GM18519 (cell line): ENCODE results near the gene ELMO1.
A peak's percentile ranks its signal among the peaks of the same experiment; 100 is the strongest.

Experiments
- ATAC-seq: cut with Tn5 transposase; IDR thresholded peaks from one replicate; pipeline ENCODE4 v1.9.1; 2021; ENCODE audit warnings: mild to moderate bottlenecking, moderate library complexity; ENCODE audit not compliant: unreplicated experiment, low FRiP score

ELMO1 gene

DNA sequence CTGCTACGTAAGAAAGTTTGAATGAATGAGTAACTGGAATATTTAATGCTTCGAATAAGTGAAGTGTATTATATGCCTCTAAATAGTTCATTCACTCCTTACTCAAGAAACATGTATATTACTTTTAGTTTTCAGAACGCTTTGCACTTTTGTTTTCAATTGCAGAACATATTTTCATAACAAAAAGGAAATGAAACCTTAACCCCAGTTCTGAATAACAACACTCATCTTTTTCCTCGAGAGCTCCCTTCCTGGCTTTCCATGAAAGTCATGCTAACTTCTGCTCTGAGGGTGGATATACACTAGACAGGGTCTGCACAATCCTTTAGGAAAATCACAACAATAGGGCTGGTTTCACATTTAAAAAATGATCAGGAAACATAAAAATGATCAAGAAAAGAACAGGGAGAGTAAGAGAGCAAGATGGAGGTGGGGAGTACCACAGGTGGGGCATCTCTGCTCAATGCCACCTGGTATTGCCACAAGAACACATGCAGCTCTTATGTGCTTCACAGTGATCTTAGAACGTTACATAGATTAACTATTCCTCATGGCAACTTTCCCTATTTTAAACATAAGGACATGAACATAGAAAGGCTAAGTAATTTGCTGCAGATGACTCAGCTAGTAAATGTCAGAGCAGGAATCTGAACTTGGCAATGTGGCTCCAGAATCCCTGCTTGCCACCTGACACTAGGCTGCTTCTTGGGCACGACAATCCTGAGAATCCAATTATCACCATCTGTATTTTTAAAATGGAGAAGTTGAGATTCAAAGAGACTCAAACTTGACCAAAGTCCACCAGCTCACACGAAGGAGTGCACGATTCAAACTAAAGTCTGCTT is 504.9 kb downstream of the ELMO1 start:
- ATAC-seq: peak; percentile 51

DNA sequence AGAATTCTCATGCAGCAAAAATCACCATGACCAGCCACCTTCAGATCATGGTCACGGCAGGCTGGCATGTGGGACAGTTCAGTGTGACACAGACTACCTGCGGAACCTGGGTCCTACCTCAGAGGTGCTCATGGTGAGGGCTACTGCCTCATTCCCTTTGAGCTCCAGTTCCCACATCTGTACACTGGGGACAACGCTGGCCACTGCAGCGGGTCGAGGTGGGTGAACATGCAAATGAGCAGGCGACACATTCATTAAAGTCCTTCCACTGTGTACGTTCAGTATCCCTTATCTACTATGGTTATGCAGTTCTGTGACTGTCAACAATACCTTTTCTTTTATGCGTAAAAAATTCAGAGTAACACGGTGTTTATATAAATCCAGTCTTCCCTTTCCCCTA is 505.7 kb downstream of the ELMO1 start:
- ATAC-seq: no peak

DNA sequence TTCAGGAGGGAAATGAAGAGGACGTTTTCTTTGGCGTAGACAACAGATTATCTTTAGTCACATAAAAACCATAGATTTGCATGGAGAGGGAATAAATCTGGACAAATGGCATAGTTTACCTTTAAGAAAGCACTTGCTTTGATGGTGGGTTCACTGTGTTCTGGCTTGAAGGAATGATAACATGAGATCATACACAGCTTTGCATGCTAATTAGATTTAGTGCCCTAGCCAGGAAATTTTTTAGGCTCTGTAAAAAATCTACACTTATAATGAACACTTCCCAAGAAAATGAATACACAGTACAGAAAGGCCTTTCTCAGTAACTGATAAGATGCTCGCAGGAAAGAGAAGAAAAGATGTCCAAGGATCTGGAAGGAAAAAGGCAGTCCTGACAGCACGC is 506.1 kb downstream of the ELMO1 start:
- ATAC-seq: no peak

DNA sequence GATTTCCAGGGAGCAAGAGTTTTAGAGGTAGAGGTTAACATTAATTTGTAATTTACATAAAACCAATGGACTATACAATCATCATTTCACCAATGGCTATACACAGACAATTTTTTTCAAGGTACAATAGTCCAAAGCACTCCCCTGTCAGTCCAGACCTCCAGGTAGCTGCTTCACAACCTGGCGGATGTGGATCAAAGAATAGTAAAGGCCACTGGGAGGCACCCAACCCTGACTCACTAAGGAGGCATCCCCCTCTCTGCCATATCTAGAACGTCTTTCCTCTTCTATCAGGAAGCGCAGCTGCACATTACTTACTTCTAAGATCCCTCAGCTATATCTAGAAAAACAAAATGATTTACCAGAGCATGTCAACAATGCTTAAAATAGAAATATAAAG is 506.6 kb downstream of the ELMO1 start:
- no peak for ATAC-seq

DNA sequence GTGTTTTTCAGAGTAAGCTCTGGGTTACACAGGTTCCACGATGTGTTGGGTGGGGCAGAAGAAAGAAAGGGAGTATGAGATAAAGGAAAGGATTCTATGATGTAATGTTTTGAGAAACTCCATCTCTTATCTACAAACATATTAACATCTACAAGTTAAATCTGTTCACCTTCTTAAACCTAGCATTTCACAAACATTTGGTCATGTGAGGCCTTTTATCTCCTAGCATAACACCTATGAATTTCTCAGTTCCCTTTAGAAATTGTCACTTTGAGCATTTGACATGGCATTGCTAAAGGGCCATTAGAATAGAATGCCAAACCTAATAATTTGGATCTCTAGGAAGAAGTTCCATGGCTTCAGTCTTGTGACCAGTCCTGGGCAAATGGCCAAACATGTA is 507.3 kb downstream of the ELMO1 start:
- ATAC-seq: no peak

DNA sequence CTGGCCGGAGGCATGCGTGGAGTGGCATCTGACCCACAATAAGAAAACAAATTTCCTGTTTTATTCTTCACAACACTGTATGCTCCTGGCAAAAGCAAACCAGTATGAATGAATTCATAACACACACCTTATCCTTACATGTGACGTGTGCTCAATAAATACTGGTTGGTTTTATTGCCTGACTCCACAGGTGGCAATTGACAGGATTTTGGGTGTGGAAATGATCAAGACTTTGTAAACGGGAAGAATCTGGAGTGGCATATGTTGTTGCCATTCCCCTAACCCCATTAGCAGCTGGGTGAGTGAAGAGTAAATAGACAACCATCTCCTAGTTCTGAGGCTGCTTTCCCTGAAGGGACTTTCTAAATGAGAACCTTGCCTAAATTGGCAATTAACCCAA is 508.8 kb downstream of the ELMO1 start:
- ATAC-seq: no peak

DNA sequence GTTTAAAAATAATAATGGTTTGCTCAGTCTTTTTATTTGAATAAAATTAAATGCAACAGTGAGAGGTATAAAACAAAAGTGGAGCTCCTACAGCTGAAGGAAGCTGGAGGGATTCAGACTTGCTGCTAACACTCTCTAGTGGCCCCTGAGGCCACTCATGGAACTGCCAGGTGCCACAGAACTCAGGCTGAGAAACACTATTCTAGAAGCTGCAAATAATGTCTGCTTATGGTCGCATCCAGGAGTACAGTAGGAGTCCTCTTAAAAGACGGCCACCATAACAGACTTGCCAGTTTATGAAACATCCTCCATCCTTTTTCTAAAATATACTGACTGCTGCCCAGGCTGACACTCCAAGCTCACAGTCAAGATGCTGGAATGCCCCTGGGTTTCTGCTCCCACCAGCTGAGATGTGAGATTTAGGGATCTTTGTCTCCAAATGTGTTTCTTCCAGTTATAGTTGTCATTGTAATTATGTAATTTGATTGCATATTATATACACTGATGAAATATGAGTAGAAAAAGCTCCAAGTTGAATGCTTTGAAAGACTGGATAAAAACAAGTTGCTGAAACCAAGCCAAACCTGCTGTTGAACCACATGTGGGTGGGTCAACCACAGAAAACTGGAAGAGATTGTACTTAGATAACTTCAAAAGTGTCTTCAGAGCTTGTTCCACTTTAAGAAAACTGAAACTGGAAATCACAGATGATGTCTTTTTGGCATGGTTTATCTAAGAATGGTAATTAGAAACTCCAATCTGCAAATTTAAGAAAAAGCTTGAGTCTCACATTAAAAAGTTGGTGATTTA is 510.7 kb downstream of the ELMO1 start:
- no peak for ATAC-seq

DNA sequence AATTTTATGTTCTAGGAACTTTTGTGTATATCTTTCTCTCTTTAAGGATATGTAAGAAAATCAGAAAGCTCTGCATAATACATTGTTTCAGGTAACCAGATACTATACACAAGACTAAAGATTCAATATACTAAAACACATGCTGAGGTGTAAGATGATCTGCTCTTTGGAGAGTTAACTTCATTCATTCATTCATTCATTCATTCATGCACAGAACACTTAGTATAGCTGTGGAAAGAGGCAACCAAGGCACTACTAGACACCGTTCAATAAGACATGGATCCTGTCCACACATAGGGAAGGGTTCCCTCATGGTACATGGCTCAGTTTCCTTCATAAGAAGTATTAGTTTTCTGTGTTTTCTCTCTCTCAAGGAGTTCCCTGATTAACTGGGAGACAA is 516.8 kb downstream of the ELMO1 start:
- ATAC-seq: no peak

DNA sequence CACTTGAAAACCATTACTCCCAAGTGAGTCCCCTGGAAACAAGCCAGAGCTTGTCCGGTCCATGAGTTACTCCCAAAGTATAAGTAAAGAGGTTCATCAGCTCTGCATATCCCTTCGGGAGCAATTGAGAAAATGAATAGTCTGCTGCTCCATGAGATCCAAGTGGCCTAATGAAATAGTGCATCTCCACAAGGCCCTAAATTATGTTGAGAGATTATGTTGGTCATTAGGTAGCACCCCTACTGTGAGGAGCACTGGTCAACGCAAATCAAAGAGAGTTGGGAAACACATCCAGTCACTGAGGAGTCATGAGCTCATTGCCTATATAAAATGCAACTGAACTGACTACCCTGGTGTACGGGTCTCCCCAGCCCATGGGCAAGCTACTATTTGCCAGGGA is 518.9 kb downstream of the ELMO1 start:
- no peak for ATAC-seq

DNA sequence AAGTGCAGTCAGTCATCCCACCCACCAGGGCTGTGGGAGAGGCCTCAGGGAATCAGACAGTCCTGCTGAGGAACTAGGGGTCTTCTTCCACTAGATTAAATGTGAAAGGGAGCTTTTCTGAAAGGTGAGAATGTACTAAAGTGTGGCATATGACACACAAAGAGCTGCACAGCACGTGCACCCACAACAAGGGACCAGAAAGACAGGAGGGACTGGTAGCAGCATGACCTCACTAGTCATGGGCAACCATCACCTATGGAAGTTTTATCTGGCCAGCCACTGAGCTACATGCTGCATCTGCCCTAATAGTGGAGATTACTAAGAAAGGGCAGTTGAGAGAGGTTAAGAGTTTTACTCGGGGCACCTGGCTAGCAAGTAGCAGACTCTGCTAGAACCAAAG is 519.9 kb downstream of the ELMO1 start:
- no peak for ATAC-seq

DNA sequence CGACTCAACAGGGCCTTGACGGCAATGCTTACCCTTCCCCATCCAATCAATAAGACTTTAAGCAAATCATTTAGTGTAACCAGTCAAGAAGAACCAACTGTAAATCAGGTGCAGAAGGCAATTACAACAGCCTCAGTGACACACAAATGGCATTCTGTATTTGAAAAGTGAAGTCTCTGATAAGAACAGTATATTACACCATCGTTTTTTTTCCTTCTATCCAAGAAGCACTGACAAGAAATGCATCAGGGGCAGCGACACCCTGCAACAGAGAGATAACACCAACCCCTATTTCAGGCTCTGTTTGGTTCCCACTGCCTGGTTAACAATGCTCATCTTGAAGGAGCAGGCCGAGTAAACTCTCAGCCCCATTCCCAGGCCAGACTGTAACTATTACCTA is 520.4 kb downstream of the ELMO1 start:
- no peak for ATAC-seq

DNA sequence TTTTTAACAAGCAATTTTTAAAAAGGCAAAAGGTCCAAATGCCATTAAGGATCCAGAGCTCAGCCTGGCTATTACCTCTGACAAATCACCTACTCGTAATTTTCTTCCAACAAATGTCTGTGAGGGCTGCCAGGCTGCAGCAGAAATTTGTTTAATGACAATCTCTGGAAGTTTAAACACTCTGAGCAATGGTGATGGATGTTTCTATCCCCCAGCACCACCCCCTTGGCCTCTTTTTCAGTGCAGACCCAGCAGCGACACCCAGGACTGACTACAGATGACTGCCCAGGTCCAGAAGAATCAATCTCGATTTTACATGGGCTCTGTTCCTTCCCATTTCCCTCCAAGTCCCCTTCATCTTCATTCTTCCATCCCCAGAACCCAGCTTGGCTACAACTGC is 523.0 kb downstream of the ELMO1 start:
- no peak for ATAC-seq

DNA sequence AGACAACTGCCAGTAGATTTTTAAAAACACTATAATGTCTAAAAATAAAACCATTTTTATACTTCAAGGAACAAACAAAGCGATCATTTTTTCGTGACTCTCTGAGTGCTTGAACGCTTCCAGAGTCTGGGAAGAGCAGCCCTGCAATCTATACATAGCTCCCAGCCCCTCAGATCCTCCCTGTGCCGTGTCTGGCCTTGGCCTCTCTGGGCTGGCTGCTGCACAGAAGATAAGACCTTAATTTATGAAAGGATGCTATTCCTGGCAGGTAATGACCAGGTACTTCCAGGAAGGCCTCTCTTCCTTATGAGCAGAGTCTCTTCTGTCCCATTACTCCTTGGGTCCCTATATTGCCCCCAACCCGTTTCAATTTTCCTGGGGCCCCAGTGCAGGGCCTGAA is 523.5 kb downstream of the ELMO1 start:
- ATAC-seq: no peak

DNA sequence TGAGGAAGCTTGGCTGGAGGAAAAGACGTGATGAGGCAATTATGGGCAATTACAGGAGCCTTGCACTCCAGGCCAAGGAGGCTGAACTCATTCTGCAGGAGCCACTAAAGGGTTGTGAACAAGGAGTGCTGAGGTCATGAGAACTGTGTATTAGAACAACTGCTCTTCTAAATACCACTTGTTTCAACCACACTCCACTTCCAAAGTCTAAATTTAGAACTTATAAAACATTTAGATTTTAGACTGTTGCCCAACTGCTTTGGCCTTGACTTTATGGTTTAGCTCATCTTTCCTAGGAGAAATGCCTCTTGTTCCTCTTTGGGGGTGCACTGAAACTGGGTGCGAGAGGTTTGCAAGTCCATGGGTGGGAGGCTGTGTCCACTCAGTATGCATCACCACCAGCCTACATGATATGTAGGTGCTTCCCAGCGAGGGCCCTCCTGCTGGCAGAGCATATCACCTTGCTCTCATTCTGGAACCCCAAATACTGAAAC is 524.7 kb downstream of the ELMO1 start:
- ATAC-seq: no peak

DNA sequence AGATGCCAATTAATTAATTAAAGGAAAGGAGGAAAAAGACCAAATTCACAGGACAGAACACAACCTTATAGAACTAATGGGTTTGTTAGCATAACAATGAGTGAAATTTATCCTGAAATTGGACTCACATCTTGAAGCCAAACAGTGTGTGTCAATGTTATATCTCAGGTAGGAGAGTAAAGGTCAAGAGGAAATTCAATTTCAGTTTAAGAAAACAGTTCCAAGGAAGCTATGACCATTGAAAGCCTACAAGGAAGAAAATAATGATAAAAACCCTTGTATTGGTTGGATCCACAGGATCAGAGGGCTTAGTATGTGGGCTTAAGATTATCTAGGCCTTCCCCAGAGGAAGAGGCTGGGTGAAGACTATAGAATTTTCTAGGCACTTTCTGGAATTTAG is 525.5 kb downstream of the ELMO1 start:
- ATAC-seq: no peak

DNA sequence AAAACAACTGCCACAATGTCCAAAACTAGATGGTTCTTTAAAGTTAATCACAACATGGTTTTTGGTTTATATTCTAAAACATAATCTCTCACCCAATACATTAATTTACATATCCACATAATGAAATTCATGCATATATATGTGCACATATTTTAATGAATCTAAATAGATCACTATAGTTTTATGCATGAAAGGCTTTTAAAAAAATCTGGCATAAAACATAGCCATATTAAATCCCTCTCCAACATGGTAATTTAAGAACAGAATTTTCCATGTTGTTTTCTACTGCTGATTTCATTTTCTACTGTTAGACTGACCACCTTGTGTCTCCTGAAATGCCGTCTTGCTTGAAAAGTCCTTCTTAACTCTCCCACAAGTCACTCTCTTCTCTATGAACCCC is 528.2 kb downstream of the ELMO1 start:
- no peak for ATAC-seq

DNA sequence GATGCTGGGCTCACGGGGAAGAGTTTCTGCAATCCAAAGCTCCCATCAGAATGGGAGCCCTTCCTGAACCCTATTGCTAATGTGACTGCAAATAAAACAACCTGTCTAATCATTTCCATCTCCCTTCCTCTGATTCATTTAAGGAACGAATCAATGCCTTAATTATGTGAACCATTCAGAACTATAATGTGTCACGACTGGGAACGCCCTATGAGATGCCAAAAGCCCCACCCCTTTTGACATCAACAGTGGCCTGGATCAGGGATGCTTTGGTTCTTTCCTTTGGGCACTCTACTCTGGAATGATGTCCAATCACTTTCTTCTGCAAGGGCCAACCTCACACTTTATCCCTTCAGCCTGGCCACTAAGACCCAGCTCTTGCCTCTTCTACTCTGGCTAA is 528.9 kb downstream of the ELMO1 start:
- ATAC-seq: no peak

DNA sequence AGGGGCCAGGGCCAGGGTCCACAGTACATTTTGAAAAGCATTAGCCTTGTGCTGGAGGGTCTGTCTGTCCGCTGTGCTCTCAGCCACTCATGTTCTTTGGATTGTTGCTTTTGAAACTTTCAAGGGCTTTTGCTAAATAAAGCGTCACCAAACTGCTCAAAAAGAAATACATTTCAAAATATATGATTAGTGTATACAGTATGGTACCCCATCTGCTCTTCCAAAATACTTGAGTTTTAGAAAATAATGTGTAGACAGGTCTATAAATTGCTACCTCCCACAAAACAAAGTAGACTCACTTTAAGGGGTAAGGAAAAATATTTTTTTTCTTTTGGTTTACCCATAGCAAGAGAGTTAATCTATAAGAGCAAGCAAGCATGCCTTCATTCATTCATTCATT is 530.1 kb downstream of the ELMO1 start:
- ATAC-seq: no peak

DNA sequence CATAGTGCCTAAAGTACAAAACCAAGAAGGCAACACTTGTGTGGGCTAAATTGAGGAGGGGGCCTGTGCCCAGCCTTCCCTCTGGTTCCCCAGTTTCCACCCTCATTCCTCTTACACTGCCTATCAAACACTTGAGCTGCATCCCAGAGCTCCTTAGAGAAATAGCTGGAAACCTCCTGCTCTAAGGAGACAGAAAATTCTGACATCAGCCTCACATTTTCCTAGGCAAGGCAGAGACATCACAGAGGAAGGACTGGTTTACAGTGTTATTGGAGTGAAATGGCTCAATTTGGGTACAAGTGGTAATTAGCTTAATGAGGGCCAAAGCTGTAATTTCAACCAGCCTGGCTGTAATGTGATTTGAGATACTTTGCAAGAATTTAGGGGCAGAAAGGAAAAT is 532.0 kb downstream of the ELMO1 start:
- ATAC-seq: no peak

DNA sequence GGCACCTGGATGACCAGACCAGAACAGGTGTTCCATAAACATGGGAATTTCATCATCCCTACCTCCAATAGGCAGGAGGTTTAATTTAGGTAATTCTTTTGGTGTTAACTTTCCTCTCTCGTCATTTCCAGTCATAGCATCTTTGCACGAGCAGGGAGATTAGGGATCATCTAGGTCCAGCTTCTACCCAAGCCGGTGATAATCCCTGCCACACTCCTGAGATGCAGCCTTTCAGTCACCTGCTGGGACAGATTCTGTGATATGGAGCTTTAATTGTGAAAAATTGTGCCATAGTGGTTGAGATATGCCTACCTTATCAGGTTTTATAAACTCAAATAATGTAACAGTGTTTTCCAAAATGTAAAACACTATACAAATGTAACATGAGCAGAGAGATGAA is 532.5 kb downstream of the ELMO1 start:
- ATAC-seq: no peak

DNA sequence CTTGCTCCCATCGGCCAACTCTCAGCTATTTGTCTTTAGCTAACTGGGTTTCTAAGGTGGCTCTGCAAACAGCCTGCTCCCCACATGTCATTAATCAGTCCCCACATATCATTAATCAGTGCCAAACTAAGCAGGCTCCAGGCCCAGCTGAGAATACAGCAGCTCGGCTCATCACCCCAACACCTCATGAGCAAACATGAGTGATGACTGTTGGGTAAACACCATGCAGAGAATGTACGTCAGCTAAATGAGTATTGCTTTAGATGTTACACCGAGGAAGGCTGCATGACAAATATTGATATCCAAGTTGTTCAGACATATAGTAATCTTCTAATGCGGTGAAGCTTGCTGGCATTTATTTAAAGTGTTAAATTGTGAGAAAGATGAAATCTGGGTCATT is 536.9 kb downstream of the ELMO1 start:
- ATAC-seq: no peak

DNA sequence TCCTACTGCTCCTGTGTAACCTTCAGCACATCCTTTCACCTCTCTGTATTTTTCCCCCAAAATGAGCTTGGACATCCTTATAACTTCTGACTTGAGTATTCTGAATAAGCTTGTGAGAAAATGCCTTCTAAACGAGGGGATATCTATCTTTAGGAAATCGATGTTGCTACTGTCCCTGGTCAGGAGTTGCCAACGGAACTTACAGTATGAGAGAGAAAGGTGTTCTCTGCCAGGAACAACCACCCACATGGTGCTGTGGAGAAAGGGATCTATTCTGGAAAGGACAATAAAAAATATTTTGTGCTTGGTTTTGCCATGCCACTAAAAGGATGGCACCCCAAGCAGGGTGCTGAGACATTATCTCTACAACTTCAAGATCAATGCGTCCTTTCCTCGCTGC is 537.8 kb downstream of the ELMO1 start:
- no peak for ATAC-seq
